Measurements from ENCODE around the gene OXGR1.

The OXGR1 gene

DNA sequence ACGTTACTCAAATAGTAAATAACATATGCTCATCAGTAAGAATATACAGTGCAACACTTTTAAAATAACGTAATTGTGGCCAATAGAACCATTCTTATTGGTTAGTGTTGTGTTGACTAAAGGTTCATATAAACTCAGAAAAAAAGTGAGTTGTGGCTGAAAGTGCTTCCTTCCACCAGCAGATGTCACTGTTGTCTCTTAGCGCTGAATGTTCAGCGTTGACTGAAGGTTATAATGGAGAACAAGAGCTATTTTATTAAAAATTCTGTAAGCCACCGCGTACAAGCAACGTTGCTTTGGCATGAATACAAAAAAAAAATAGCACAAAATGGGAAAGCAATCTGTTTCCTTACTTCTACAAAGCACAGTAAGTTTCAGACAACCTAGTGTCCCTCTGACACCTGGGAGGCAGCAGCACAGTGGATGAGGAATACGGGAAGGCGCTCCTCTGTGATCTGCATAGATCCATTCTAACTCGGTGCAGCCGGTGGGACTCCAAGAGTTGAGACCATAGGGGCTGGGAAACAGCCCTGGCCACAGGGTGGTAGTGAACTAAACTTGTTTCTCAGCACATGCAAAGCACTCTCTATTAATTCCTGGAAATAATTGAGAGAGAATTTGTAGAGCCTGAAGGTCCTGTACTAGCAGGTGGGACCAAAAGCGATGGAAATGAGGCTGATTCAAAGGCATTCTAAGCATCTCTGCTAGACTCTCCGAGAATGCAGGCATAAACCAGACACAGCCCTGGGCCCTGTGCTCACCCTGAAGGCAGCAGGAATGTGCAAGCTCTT is 23.9 kb upstream of the OXGR1 start:
- ChIA-PET CTCF (interaction anchor here (0.6 to 3.4 kb wide), 19 partner anchors 9 to 998 kb away, joined by 3 to 27 read pairs (median 3); no protein-coding TSS in a partner anchor), POLR2A (no interaction called here)
- TF ChIP-seq, protein P1, sequence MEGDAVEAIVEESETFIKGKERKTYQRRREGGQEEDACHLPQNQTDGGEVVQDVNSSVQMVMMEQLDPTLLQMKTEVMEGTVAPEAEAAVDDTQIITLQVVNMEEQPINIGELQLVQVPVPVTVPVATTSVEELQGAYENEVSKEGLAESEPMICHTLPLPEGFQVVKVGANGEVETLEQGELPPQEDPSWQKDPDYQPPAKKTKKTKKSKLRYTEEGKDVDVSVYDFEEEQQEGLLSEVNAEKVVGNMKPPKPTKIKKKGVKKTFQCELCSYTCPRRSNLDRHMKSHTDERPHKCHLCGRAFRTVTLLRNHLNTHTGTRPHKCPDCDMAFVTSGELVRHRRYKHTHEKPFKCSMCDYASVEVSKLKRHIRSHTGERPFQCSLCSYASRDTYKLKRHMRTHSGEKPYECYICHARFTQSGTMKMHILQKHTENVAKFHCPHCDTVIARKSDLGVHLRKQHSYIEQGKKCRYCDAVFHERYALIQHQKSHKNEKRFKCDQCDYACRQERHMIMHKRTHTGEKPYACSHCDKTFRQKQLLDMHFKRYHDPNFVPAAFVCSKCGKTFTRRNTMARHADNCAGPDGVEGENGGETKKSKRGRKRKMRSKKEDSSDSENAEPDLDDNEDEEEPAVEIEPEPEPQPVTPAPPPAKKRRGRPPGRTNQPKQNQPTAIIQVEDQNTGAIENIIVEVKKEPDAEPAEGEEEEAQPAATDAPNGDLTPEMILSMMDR (IDR thresholded peaks at IDR 0.05; ENCODE audit: control extremely low read depth, extremely low read depth, low read depth, missing control alignments), result peak; percentile 83
- peak; percentile 35 for DNase-seq (ENCODE audit: extremely low spot score)

DNA sequence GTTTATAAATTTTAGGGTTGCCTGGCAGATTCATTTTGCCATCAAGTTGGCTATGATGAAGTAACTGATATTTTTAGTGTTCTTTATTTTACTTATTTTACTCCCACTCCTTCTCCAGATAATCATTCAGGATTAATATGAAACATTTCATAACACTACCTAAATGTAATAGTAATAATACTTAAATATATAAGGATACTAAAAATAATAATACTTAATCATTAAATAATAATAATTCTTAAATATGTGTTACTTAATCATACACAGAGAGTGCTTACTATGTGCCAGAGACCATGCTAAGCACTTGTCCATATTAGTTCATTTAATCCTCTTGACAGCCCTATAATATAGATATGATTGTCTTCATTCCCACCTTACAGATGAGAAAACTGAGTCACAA is 23.0 kb upstream of the OXGR1 start:
- TF ChIP-seq, protein P1 (IDR thresholded peaks at IDR 0.05; ENCODE audit: control extremely low read depth, extremely low read depth, low read depth, missing control alignments), result no peak
- ChIA-PET CTCF (interaction anchor here (0.7 to 3.4 kb wide), 10 partner anchors 8 to 885 kb away, joined by 3 to 27 read pairs (median 4); no protein-coding TSS in a partner anchor), POLR2A (no interaction called here)
- no peak for DNase-seq (ENCODE audit: extremely low spot score)

DNA sequence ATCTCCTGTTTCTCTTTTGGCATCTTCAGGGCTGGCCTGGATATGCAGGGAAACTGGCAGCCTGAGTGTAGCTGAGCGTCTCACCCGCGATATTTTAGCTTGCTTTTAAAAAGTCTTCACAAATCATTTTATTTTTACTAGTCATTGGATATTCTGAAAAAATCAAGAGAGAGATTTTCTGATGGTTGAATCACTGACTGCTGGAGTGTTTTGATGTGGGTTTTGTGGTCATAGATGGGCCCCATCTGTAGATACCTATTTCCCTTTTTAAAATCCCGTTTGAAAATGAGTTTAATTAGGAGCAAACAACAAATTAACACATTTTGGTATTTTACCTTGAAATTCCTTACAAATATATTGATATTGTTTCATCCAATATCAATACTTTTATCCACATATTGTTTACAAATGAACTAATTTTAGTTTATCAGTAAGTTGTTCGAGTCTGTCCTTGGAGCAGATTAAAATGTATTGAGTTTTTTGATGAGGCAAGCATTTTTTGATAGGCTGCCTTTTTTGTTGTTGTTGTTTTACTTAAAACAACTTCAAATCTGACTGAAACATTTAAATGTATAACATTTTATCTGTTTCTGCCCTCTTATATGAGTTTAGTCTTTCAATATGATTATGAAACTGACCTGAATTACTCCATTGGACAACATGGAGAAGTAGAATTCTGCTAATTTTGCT is 21.5 kb upstream of the OXGR1 start:
- TF ChIP-seq, protein P1 (IDR thresholded peaks at IDR 0.05; ENCODE audit: control extremely low read depth, extremely low read depth, low read depth, missing control alignments), result no peak
- DNase-seq (ENCODE audit: extremely low spot score), result no peak
- ChIA-PET POLR2A (no interaction called here), CTCF (interaction anchor here (0.8 to 2.3 kb wide), 2 partner anchors 8 to 11 kb away, joined by 5 to 9 read pairs; no protein-coding TSS in a partner anchor)

DNA sequence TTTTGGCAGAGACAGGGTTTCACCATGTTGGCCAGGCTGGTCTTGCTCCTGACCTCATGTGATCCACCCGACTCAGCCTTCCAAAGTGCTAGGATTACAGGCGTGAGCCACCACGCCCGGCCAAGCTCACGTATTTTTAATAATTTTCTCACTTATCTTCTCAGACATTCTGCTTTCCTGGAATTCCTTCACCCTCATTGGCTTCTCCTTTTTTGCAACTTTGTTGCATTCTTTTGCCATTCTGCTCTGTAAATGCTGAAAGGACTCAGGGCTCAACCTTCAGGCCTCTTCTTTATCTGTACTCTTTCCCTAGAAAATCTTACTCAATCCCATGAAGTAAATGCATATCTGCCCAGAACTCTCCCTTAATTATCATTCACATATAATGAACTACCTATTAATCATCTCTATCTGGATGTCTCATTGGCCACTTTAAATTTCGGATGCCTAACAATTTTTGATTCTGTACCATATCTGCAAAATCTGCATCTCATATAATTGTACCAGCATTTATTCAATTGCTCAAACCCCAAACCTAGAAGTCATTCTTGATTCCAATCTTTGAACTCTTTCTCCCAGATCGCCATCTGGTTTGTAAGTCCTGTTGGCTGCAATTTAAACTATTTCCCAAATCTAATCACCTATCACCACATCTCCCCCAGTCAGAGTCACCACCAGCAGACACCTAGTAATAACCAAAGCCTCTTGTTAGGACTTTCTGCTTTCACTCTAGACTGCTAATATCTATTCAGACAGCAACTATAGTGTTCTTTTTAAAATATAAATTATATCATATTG is 18.2 kb upstream of the OXGR1 start:
- TF ChIP-seq, protein P1 (IDR thresholded peaks at IDR 0.05; ENCODE audit: control extremely low read depth, extremely low read depth, low read depth, missing control alignments), result no peak
- DNase-seq (ENCODE audit: extremely low spot score), result no peak
- ChIA-PET CTCF (interaction anchor here (1.5 to 2.2 kb wide), 2 partner anchors 12 to 13 kb away, joined by 3 to 6 read pairs; no protein-coding TSS in a partner anchor), POLR2A (no interaction called here)

DNA sequence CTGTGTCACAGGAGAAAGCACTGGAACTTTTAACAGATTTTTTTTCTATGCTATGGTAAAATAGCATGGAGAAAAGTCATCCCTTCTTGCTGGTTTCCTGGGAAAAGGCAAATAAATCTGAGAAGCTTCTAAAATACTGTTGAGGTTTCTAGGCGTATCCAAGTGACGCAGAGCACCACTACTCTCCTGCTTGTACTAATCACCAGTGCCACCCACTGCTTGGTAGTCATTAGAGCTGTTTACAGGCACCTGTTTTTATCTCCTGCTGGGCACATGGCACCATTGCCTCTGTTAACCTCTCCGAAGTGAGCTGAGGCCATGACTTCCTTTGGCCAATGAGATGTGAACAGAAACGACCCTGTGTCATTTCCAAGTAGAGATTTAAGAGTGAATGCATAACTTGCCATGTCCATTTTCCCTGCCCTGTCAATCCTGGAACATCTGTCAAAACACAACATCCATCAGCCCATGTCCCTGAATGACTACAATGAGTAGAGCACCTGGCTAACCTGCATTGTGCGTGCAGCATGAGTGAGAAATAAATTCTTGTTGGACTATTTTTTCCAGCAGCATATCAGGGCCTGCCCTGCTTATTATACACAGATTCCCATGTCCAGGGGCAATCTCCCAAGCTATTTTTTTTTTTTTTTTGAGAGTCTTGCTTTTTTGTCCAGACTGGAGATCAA is 17.3 kb upstream of the OXGR1 start:
- ChIA-PET CTCF (interaction anchor here (1.5 to 2.2 kb wide), 2 partner anchors 12 kb away, joined by 3 to 6 read pairs; no protein-coding TSS in a partner anchor), POLR2A (no interaction called here)
- TF ChIP-seq, protein P1 (IDR thresholded peaks at IDR 0.05; ENCODE audit: control extremely low read depth, extremely low read depth, low read depth, missing control alignments), result no peak
- DNase-seq (ENCODE audit: extremely low spot score), result no peak

All from GM10248 (cell line).